Mononuclear cell (primary cell): ENCODE results near the gene UGT2A3. TPM values are rescaled to one million over a fixed set of nuclear protein-coding genes. Genes with fewer than 3 reads are reported as not detected.

ENCODE experiments used
- H3K27me3 ChIP-seq: 2 replicates; pipeline ENCODE4 v1.6.0; 2011; ENCODE audit warnings: low read length, control low read depth; ENCODE audit not compliant: insufficient read depth
- H3K4me1 ChIP-seq: 2 replicates; pipeline ENCODE4 v1.5.1; 2011; ENCODE audit warnings: mild to moderate bottlenecking, low read length, control low read depth; ENCODE audit not compliant: insufficient read depth
- H3K4me3 ChIP-seq: 2 replicates; pipeline ENCODE4 v1.5.1; 2011; ENCODE audit warnings: mild to moderate bottlenecking, low read length, moderate library complexity
- H3K9me3 ChIP-seq: 2 replicates; pipeline ENCODE4 v1.5.1; 2011; ENCODE audit warnings: low read depth, mild to moderate bottlenecking, control low read depth, low read length
- total RNA-seq: library from RNA; depleted of rRNA; stranded (reverse); fragments of >200 nt; gene quantifications from one replicate; pipeline ENCODE4 v1.2.3, GENCODE V29; 2012

Gene UGT2A3
- total RNA-seq, 1 donor, result not detected

DNA sequence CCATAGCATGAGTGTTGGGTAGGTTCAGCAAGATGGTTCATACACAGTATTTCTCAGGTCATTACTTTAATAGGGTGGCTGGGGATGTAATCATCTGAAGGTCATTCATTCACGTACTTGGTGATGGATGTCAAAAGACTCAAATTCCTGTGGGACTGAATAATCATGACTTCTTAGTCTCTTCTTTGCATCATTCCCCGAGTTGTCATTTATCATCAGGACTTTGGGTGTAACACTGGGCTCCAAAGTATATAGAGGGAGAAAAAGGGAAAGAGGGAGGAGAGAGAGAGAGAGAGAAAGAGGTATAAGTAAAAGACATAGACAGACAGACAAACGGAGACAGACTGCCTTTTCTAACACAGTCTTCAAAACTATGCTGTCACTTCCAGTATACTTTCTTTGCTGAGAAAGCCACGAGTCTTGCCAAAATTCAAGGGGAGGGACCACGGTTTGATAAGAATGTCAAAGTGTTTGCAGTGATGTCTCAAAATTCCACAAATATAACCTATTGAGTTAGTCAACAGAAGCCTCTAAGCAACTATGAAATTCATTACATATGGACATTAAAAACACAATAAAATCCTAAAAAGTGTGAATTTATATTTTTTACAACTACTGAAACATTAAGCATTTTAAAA is 55.9 kb downstream of the UGT2A3 start:
- Histone ChIP-seq H3K27me3 (no peaks in the 10 kb centered on the region), H3K4me3 (no peak overlapping the region)

DNA sequence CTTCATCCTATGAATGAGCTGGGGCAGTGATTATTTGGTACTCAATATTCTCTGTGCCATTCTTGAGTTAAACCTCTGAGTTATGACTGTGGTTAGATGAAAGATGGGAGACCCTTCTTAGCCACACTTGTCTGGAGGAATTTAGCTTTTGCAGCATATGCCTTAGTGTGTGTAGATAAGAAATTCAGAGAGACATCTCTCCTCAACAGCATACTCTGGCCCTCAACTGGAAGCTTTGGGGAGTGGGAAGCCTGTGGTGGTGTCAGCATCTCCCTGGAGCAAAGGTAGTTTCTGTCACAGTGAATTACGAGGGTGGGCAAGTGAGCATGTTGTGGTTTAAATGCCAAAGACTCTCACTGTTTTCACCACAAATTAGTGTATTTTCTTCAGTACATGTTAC is 58.7 kb downstream of the UGT2A3 start:
- Histone ChIP-seq H3K27me3 (no peaks in the 10 kb centered on the region), H3K4me3 (no peak overlapping the region), H3K4me1 (no peaks in the 10 kb centered on the region), H3K9me3 (no peaks in the 10 kb centered on the region)

More for the DNA sequence above, 55.9 kb downstream of the UGT2A3 start:
- Histone ChIP-seq H3K4me1 (no peaks in the 10 kb centered on the region), H3K9me3 (no peaks in the 10 kb centered on the region)

DNA sequence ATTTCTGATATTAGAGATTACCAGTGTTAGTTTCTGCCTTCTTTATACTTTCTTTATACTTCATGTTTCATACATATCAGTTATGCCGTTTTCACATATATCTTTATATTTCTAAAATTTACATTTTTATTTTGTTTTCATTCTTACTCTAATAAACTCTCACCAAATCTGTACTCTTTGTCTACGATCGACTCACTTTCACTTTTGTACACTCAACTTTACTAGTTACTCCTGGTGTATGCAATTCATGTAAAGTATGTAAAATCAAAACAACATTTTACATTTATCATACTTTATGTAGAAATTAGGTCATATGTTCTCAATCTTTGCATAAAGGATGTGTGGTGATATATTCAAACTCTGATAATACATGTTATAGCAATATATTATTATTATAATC is 59.9 kb downstream of the UGT2A3 start:
- Histone ChIP-seq H3K4me1 (no peaks in the 10 kb centered on the region), H3K27me3 (no peaks in the 10 kb centered on the region), H3K4me3 (no peak overlapping the region), H3K9me3 (no peaks in the 10 kb centered on the region)

DNA sequence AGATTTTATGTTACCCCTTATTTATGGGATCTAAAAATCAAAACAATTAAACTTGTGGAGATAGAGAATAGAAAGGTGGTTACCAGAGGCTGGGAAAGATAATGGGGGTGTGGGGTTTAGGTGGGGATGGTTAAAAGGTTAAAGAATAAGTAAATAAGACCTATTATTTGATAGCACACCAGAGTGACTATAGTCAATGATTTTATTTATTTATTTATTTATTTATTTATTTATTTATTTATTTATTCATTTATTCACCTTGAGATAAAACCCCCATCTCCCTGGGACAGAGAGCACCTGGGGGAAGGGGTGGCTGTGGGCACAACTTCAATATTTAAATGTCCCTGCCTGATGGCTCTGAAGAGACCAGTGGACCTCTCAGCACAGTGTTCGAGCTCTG is 66.1 kb downstream of the UGT2A3 start:
- H3K4me1 ChIP-seq, result no peaks in the 10 kb centered on the region
- no peak overlapping the region for H3K4me3 ChIP-seq
- no peaks in the 10 kb centered on the region for H3K9me3 ChIP-seq
- no peaks in the 10 kb centered on the region for H3K27me3 ChIP-seq

DNA sequence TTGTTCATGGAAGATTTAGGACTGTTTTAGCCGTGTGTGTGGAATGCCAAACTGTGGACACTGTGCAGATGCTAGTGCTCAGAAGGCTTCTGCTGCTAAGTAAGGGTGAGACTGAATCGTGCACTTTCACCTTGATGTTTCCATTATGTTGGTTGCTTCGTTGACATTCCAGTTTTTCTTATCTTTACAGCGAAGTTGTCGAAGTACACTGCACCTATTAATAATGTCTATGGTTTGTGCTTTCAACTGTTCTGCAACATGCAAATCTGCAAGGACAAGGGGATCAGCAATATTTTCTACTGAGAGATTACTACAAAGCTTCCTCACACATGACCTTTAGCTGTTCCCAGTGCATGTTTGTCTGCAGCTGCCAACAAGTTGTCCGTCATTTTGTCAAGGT is 67.7 kb downstream of the UGT2A3 start:
- H3K4me1 ChIP-seq, result no peaks in the 10 kb centered on the region
- no peaks in the 10 kb centered on the region for H3K27me3 ChIP-seq
- no peak overlapping the region for H3K4me3 ChIP-seq
- no peaks in the 10 kb centered on the region for H3K9me3 ChIP-seq

Other genes with a start within 250 kb of the UGT2A3 start
- gene UGT2B10, start 135.8 kb downstream of the UGT2A3 start, total RNA-seq, result not detected
- gene UGT2B7, start 144.7 kb upstream of the UGT2A3 start, total RNA-seq, result not detected